Activated CD8-positive, alpha-beta T cell treated with anti-CD3 and anti-CD28 coated beads, Interleukin-2, amount 10 ng/mL, durations not matched to agents 7 days and 5 days (primary cell): ENCODE measurements around the gene NKD2. TPM values are rescaled to one million over a fixed set of nuclear protein-coding genes. Genes with fewer than 3 reads are reported as not detected.

Experiments
- ATAC-seq: fragments of 150-1000 bp; cut with Tn5 transposase; one replicate; pipeline ENCODE4 v1.10.0; 2021; ENCODE audit warnings: moderate library complexity
- CTCF ChIA-PET: fragments of 350-600 bp; sonication (Branson Sonifier 250); formaldehyde crosslinking; loops from one replicate; lab custom pipeline; 2021; ENCODE audit warnings: antibody characterized with exemption; lab: Charles Lee
- POLR2A ChIA-PET: fragments of 350-600 bp; sonication (Branson Sonifier 250); formaldehyde crosslinking; loops from one replicate; lab custom pipeline; 2021; ENCODE audit warnings: antibody characterized with exemption; lab: Charles Lee
- DNase-seq: peaks from one replicate; pipeline ENCODE4 v3.0.0-alpha.2; 2020
- H3K27ac Mint-ChIP-seq: one replicate; pipeline ENCODE4 v1.8.0; 2021; ENCODE audit warnings: mild to moderate bottlenecking, mixed read lengths
- H3K27me3 Mint-ChIP-seq: one replicate; pipeline ENCODE4 v1.8.0; 2021; ENCODE audit warnings: low read depth, mixed read lengths
- H3K36me3 Mint-ChIP-seq: one replicate; pipeline ENCODE4 v1.8.0; 2021; ENCODE audit warnings: low read depth, mixed read lengths
- H3K4me1 Mint-ChIP-seq: one replicate; pipeline ENCODE4 v1.8.0; 2021; ENCODE audit warnings: low read depth, mixed read lengths
- H3K4me3 Mint-ChIP-seq: one replicate; pipeline ENCODE4 v1.8.0; 2021; ENCODE audit warnings: mild to moderate bottlenecking, mixed read lengths
- H3K9me3 Mint-ChIP-seq: one replicate; pipeline ENCODE4 v1.8.0; 2022; ENCODE audit warnings: mixed read lengths; ENCODE audit not compliant: insufficient read depth
- total RNA-seq, 2 experiments: library from RNA; stranded (reverse); gene quantifications; one replicate each; pipeline ENCODE4 v1.2.3, GENCODE V29; 2021

The NKD2 gene
- total RNA-seq, 2 experiments from 2014 or later: 1.3 to 3.2 TPM

DNA sequence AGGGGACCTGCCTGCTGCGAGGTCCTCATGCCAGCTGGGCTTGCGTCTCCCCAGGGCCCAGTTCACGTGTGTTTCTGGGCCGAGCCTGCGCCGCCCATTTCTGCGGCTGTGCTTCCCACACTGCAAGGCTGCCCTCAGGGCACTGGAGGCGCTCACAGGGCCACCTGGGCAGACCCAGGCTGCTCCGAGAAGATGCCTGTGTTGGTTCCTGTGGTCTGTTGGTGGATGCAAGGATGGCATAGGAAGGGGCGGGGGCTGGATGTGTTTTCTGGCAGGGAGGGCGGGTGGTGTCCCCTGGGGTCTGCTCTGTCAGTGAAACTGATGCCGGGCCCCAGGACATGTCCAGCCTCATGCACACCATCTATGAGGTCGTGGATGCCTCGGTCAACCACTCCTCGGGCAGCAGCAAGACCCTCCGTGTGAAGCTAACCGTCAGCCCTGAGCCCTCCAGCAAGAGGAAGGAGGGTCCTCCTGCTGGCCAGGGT lies 25.9 kb downstream of the NKD2 start:
- Mint-ChIP-seq H3K27ac (no peak overlapping the region), H3K9me3 (no peaks in the 10 kb centered on the region), H3K36me3 (no peaks in the 10 kb centered on the region), H3K27me3 (no peaks in the 10 kb centered on the region), H3K4me3 (no peak overlapping the region), H3K4me1 (no peaks in the 10 kb centered on the region)
- no peak for DNase-seq
- CTCF ChIA-PET: no interaction called here
- POLR2A ChIA-PET: no interaction called here
- ATAC-seq: no peak

DNA sequence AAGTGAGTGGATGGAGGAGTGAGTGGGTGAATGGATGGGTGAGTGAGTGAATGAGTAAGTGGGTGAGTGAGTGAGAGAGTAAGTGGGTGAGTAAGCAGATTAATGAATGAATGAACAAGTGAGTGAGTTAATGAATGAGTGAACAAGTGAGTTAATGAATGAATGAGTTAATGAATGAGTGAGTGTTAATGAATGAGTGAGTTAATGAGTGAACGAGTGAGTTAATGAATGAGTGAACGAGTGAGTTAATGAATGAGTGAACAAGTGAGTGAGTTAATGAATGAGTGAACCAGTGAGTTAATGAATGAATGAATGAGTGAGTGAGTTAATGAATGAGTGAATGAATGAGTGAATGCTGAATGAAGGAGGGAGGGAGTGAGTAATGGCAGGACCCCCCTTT lies 26.4 kb downstream of the NKD2 start:
- ChIA-PET POLR2A (no interaction called here), CTCF (no interaction called here)
- Mint-ChIP-seq H3K4me1 (no peaks in the 10 kb centered on the region), H3K27ac (no peak overlapping the region), H3K4me3 (no peak overlapping the region), H3K36me3 (no peaks in the 10 kb centered on the region), H3K27me3 (no peaks in the 10 kb centered on the region), H3K9me3 (no peaks in the 10 kb centered on the region)
- ATAC-seq (no peak), DNase-seq (no peak)

DNA sequence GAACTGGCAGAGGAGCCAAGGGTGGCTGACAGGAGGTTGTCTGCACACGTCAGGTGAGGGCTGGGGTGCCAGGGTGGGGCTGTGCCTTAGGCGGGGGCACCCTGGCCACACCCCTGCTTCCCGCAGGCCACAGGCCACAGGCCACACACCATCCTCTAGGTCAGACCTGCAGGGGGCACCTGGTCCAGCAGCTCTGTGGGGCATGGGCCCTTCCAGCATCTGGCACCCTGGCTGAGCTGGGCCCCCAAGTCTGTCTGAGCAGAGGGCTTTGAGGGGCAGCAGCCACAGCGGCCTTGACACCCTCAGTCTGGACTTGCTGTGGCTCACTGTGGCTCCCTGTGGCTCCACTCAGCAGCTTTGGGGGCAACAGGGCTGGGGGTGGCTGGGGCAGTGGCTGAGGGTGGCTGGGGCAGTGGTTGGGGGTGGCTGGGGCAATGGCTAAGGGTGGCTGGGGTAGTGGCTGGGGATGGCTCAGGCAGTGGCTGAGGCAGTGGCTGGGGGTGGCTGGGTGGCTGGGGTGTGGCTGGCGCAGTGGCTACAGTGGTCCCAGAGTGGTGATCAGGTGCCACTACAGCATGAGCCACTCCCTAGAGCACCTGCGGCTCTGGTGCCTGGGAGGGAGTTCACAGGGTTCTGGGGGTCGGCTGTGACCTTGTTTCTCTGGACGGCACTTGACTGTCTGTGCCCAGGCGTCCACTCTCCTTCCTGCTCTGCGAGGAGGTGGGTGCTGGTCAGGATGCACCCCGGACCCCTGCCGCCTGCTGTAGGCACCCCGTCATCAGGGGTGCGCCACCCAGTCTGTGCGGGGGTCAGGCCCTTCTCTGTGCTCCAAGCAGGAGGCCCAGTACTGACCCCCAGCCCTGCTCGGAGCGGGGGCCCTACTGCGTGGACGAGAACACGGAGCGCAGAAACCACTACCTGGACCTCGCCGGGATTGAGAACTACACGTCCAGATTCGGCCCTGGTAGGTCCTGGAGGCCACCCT lies 27.1 kb downstream of the NKD2 start:
- DNase-seq (no peak), ATAC-seq (no peak)
- Mint-ChIP-seq H3K36me3 (no peaks in the 10 kb centered on the region), H3K27me3 (no peaks in the 10 kb centered on the region), H3K4me3 (no peak overlapping the region), H3K4me1 (no peaks in the 10 kb centered on the region), H3K9me3 (no peaks in the 10 kb centered on the region), H3K27ac (no peak overlapping the region)
- CTCF ChIA-PET: no interaction called here
- POLR2A ChIA-PET: no interaction called here

DNA sequence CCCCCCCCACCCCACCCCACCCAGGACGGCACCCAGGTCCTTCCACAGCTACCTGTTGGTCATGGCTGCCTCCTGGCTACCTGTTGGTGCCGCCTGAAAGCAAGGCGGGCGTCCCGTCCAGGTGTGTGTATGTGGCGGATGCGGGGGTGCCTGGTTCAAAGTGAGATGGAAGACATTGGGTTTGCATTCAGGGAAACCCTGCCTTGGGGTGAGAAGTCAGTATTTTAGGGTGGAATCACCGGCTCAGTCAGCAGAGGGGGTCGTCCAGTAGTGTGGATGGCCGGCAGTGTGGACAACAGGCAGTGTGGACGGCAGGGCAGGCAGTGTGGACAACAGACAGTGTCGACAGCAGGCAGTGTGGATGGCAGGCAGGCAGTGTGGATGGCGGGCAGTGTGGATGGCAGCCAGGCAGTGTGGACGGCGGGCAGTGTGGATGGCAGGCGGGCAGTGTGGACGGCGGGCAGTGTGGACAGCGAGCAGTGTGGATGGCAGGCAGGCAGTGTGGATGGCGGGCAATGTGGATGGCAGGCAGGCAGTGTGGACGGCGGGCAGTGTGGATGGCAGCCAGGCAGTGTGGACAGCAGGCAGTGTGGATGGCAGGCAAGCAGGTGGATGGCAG lies 28.0 kb downstream of the NKD2 start:
- Mint-ChIP-seq H3K4me3 (no peak overlapping the region), H3K27ac (no peak overlapping the region), H3K9me3 (no peaks in the 10 kb centered on the region), H3K4me1 (no peaks in the 10 kb centered on the region), H3K36me3 (no peaks in the 10 kb centered on the region), H3K27me3 (no peaks in the 10 kb centered on the region)
- DNase-seq (no peak), ATAC-seq (no peak)
- ChIA-PET POLR2A (no interaction called here), CTCF (no interaction called here)

DNA sequence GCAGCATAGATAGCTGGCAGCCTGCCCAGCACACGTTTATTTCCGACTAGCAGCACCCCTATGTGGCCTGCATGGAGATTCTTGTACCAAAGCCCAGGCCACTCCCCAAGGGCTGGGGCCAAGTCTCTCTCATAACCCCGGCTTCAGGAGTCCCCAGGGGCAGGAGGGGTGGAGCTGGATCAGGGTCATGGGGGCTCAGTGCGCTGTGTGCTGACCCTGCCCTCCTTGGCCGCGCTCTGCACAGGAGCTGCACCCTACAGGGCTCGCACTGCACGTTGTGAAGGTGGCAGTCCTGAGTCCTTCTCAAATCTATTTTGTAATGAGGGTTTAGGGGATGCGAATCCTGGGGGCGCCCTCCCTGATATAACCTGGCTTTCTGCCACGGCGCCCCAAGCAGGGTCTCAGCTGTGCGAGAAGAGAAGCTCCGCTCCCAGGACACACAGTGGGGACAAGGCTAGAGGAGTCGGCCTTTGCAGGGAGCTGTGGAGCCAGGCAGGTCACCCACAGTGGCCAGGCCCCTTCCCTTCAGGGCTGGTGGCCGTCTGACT lies 28.6 kb downstream of the NKD2 start:
- H3K4me1 Mint-ChIP-seq: no peaks in the 10 kb centered on the region
- H3K9me3 Mint-ChIP-seq: no peaks in the 10 kb centered on the region
- ChIA-PET POLR2A (no interaction called here), CTCF (no interaction called here)
- H3K27me3 Mint-ChIP-seq: no peaks in the 10 kb centered on the region
- H3K36me3 Mint-ChIP-seq: no peaks in the 10 kb centered on the region
- ATAC-seq: peak; percentile 16
- H3K4me3 Mint-ChIP-seq: no peak overlapping the region
- DNase-seq: no peak
- no peak overlapping the region for H3K27ac Mint-ChIP-seq

DNA sequence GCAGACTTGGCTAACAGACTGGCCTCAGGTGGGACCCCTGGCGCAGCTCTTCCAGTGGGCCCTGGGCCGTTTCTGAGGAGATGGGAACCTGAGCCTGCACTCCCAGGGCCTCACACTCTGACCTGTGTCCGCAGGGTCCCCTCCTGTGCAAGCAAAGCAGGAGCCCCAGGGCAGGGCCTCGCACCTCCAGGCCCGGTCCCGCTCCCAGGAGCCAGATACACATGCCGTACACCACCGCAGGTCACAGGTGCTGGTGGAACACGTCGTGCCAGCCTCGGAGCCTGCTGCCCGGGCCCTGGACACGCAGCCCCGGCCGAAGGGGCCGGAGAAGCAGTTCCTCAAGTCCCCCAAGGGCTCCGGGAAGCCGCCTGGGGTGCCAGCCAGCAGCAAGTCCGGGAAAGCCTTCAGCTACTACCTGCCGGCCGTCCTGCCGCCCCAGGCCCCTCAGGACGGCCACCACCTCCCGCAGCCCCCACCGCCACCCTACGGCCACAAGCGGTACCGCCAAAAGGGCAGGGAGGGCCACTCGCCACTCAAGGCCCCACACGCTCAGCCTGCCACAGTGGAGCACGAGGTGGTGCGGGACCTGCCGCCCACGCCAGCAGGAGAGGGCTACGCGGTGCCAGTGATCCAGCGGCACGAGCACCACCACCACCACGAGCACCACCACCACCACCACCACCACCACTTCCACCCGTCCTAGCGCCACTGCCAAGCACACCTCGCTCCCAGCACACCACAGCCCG lies 29.2 kb downstream of the NKD2 start:
- ChIA-PET POLR2A (no interaction called here), CTCF (no interaction called here)
- H3K27me3 Mint-ChIP-seq: no peaks in the 10 kb centered on the region
- ATAC-seq (no peak), DNase-seq (no peak)
- no peak overlapping the region for H3K4me3 Mint-ChIP-seq
- no peaks in the 10 kb centered on the region for H3K9me3 Mint-ChIP-seq
- no peaks in the 10 kb centered on the region for H3K4me1 Mint-ChIP-seq
- H3K36me3 Mint-ChIP-seq: no peaks in the 10 kb centered on the region
- H3K27ac Mint-ChIP-seq: no peak overlapping the region

DNA sequence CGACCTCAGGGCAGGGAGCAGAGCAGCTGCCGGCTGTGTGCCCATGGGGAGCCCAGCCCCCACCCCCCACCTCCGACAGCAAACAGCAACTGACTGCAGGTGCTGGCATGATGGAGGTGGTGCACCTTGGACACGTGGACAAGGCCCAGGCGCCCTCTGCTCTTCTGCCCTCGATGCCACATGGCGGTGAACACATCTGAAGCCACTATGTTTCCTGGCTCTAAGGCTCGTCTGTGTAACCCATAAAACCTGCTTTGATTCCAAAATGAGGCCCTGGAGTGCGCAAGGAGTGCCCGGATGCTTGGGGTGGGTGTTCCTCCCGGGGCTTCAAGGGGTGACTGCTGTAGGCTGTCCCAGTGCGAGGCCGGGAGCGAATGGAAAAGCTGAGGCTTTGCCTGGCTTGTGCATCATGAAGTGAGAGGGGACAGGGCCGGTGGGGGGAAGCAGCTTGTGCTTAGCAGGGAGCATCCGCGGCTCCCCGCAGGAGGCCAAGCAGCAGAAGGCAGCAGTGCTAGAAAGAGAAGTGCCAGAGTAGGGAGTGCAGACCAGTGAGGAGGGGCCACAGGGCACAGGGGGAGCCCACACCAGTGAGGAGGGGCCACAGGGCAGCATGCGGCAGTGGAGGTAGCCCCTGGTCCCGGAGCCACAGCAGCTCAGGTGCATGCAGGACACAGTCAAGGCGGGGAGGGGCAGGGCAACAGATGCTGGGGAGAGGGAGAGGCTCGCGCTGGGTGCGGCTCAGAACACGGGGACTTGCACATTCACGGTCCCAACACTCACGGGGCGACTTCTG lies 30.0 kb downstream of the NKD2 start:
- CTCF ChIA-PET: no interaction called here
- Mint-ChIP-seq H3K4me1 (no peaks in the 10 kb centered on the region), H3K27ac (no peak overlapping the region), H3K27me3 (no peaks in the 10 kb centered on the region), H3K4me3 (no peak overlapping the region), H3K36me3 (no peaks in the 10 kb centered on the region), H3K9me3 (no peaks in the 10 kb centered on the region)
- no peak for DNase-seq
- no peak for ATAC-seq
- POLR2A ChIA-PET: no interaction called here

DNA sequence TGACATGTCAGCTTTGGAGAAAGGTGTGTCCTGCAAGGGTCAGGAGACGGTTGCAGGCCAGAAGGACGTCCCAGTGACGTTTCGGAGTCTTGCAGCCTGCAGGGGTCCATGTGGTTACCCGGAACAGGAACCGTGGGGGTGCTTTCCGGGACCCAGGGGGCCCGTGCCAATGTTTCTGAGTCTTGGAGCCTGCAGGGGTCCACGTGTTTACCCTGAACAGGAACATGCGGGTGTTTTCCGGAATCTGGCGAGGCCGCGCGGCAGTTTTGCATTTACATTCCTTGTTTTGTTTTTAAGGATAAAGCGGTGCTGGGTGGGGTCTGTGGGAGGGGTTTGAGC lies 30.6 kb downstream of the NKD2 start:
- Mint-ChIP-seq H3K4me3 (no peak overlapping the region), H3K4me1 (no peaks in the 10 kb centered on the region), H3K36me3 (no peaks in the 10 kb centered on the region), H3K27ac (no peak overlapping the region), H3K27me3 (no peaks in the 10 kb centered on the region), H3K9me3 (no peaks in the 10 kb centered on the region)
- ChIA-PET CTCF (no interaction called here), POLR2A (no interaction called here)
- DNase-seq (no peak), ATAC-seq (no peak)

DNA sequence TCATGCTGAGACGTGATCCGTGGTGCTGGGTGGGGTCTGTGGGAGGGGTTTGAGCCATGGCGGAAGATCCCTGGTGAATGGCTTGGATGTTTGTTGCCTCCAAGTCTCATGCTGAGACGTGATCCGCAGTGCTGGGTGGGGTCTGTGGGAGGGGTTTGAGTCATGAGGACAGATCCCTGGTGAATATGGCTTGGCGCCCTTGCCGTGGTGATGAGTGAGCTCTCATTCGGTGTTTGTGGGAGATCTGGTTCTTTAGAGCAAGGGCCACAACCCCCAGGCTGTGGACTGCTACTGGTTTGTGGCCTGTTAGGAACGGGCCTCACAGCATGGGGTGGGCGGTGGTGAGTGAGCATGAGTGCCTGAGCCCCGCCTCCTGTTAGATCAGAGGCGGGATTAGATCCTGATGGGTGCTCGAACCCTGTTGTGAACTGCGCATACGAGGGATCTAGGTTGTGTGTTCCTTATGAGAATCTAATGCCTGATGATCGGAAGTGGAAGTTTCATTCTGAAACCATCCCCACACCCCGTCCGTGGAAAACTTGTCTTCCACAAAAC lies 31.2 kb downstream of the NKD2 start:
- H3K27me3 Mint-ChIP-seq: no peaks in the 10 kb centered on the region
- ChIA-PET POLR2A (no interaction called here), CTCF (no interaction called here)
- H3K4me1 Mint-ChIP-seq: no peaks in the 10 kb centered on the region
- no peaks in the 10 kb centered on the region for H3K9me3 Mint-ChIP-seq
- DNase-seq (no peak), ATAC-seq (no peak)
- no peaks in the 10 kb centered on the region for H3K36me3 Mint-ChIP-seq
- no peak overlapping the region for H3K4me3 Mint-ChIP-seq
- no peak overlapping the region for H3K27ac Mint-ChIP-seq

DNA sequence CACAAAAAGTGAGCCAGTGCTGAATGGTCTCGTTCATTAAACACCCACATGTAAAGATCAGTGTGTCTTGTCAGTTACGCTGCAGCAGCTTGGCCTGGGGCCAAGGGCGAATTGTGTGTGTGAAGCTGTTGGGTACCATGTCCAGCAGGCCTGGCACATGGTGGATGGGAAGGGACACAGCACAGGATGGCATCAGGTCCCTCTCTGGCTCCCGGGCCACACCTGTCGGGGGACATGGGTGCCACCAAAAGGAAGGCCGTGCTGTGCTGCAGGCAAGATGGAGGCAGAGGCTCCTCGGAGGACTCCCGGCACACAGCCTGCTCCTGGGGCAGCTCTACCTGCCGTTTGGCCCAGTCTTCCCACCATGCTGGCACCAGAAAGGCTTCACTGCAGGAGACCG lies 32.0 kb downstream of the NKD2 start:
- Mint-ChIP-seq H3K27me3 (no peaks in the 10 kb centered on the region), H3K27ac (no peak overlapping the region), H3K9me3 (no peaks in the 10 kb centered on the region), H3K4me1 (no peaks in the 10 kb centered on the region), H3K36me3 (no peaks in the 10 kb centered on the region), H3K4me3 (no peak overlapping the region)
- CTCF ChIA-PET: no interaction called here
- DNase-seq: no peak
- ATAC-seq: no peak
- POLR2A ChIA-PET: no interaction called here
